WTC11 (cell line): ENCODE results near the gene FOXI2. TPM values are rescaled to one million over a fixed set of nuclear protein-coding genes. Genes with fewer than 3 reads are reported as not detected.

Experiments used
- ATAC-seq: fragments of 200-7000 bp; cut with Tn5 transposase; 2 replicates; pipeline ENCODE4 v1.10.0; 2021; ENCODE audit warnings: mild to moderate bottlenecking, moderate library complexity
- CTCF ChIA-PET: fragments of 300-600 bp; sonication (Branson Sonifier 250); formaldehyde crosslinking; loops from one replicate; lab custom pipeline; 2021; ENCODE audit warnings: antibody characterized with exemption; lab: Charles Lee
- POLR2A ChIA-PET: fragments of 350-600 bp; sonication (Branson Sonifier 250); formaldehyde crosslinking; loops from one replicate; lab custom pipeline; 2021; ENCODE audit warnings: antibody characterized with exemption; lab: Charles Lee
- DNase-seq: peaks from one replicate; pipeline ENCODE4 v3.0.0; 2021; ENCODE audit warnings: low spot score
- H3K27ac Mint-ChIP-seq: 2 replicates; pipeline ENCODE4 v1.8.0; 2021; ENCODE audit warnings: mixed read lengths
- H3K27me3 Mint-ChIP-seq: 2 replicates; pipeline ENCODE4 v1.8.0; 2021; ENCODE audit warnings: low read depth, mild to moderate bottlenecking, moderate library complexity, mixed read lengths
- H3K36me3 Mint-ChIP-seq: 2 replicates; pipeline ENCODE4 v1.8.0; 2021; ENCODE audit warnings: mixed read lengths
- H3K4me1 Mint-ChIP-seq: 2 replicates; pipeline ENCODE4 v1.8.0; 2022; ENCODE audit warnings: mixed read lengths
- H3K4me3 Mint-ChIP-seq: 2 replicates; pipeline ENCODE4 v1.8.0; 2021; ENCODE audit warnings: mild to moderate bottlenecking, moderate library complexity, mixed read lengths
- H3K9me3 Mint-ChIP-seq: 2 replicates; pipeline ENCODE4 v1.8.0; 2021; ENCODE audit warnings: mixed read lengths
- ATF1 ChIP-seq: sonication (generic); formaldehyde crosslinking; IDR thresholded peaks from 2 replicates; pipeline ENCODE4 v1.8.1; 2023; ENCODE audit warnings: mild to moderate bottlenecking, moderate library complexity, missing genetic modification reagents
- ESRRA ChIP-seq: sonication (generic); formaldehyde crosslinking; IDR thresholded peaks from 2 replicates; pipeline ENCODE4 v1.8.1; 2022; ENCODE audit warnings: mild to moderate bottlenecking, missing genetic modification reagents, borderline replicate concordance
- FOXK1 ChIP-seq: sonication (generic); formaldehyde crosslinking; IDR thresholded peaks from 2 replicates; pipeline ENCODE4 v1.8.0; 2022; ENCODE audit warnings: mild to moderate bottlenecking, moderate library complexity, missing genetic modification reagents
- FOXP1 ChIP-seq: sonication (generic); formaldehyde crosslinking; IDR thresholded peaks from 2 replicates; pipeline ENCODE4 v1.8.0; 2022; ENCODE audit warnings: missing genetic modification reagents, mild to moderate bottlenecking, moderate library complexity, borderline replicate concordance
- NR2C2 ChIP-seq: sonication (generic); formaldehyde crosslinking; IDR thresholded peaks from 2 replicates; pipeline ENCODE4 v1.8.0; 2022; ENCODE audit warnings: mild to moderate bottlenecking, missing genetic modification reagents
- NR3C1 ChIP-seq: sonication (generic); formaldehyde crosslinking; conservative IDR thresholded peaks from 2 replicates; pipeline ENCODE4 v1.8.1; 2023; ENCODE audit warnings: low read depth, mild to moderate bottlenecking, missing genetic modification reagents
- SP1 ChIP-seq: sonication (generic); formaldehyde crosslinking; conservative IDR thresholded peaks from 2 replicates; pipeline ENCODE4 v1.8.1; 2022; ENCODE audit warnings: missing genetic modification reagents
- TP53 ChIP-seq: sonication (generic); formaldehyde crosslinking; IDR thresholded peaks from 2 replicates; pipeline ENCODE4 v1.8.1; 2023; ENCODE audit warnings: mild to moderate bottlenecking, missing genetic modification reagents
- ZBTB43 ChIP-seq: sonication (generic); formaldehyde crosslinking; IDR thresholded peaks from 2 replicates; pipeline ENCODE4 v1.8.1; 2023; ENCODE audit warnings: mild to moderate bottlenecking, missing genetic modification reagents
- ZNF219 ChIP-seq: sonication (generic); formaldehyde crosslinking; IDR thresholded peaks from 2 replicates; pipeline ENCODE4 v1.8.0; 2023; ENCODE audit warnings: missing genetic modification reagents, mild to moderate bottlenecking, borderline replicate concordance
- ZNF232 ChIP-seq: sonication (generic); formaldehyde crosslinking; IDR thresholded peaks from 2 replicates; pipeline ENCODE4 v1.8.0; 2022; ENCODE audit warnings: mild to moderate bottlenecking, missing genetic modification reagents
- ZNF263 ChIP-seq: sonication (generic); formaldehyde crosslinking; IDR thresholded peaks from 2 replicates; pipeline ENCODE4 v1.8.1; 2022; ENCODE audit warnings: low read depth, mild to moderate bottlenecking, moderate library complexity, missing genetic modification reagents
- ZNF512 ChIP-seq: sonication (generic); formaldehyde crosslinking; IDR thresholded peaks from 2 replicates; pipeline ENCODE4 v1.8.1; 2022; ENCODE audit warnings: missing genetic modification reagents, borderline replicate concordance
- total RNA-seq: library from RNA; stranded (reverse); gene quantifications from 3 replicates; pipeline ENCODE4 v1.2.3, GENCODE V29; 2021
- TF ChIP-seq, protein P1 (sequence below): sonication (generic); formaldehyde crosslinking; IDR thresholded peaks from 2 replicates; pipeline ENCODE4 v1.8.0; 2023; ENCODE audit warnings: missing genetic modification reagents, mild to moderate bottlenecking, borderline replicate concordance
- TF ChIP-seq, protein P2 (sequence below): sonication (generic); formaldehyde crosslinking; IDR thresholded peaks from 2 replicates; pipeline ENCODE4 v1.8.1; 2023; ENCODE audit warnings: mild to moderate bottlenecking, missing genetic modification reagents
- TF ChIP-seq, protein P3 (sequence below): fragments of 250-450 bp; sonication (Bioruptor Pico); IDR thresholded peaks from 2 replicates; pipeline ENCODE4 v1.8.0; 2021; ENCODE audit warnings: mild to moderate bottlenecking
- TF ChIP-seq, protein P4 (sequence below): fragments of 250-450 bp; sonication (Bioruptor Pico); IDR thresholded peaks from 2 replicates; pipeline ENCODE4 v2.1.2; 2022; ENCODE audit warnings: mild to moderate bottlenecking, moderate library complexity

FOXI2 gene
- total RNA-seq, 1 experiment from 2014 or later = 1.7 TPM

- TF ChIP-seq, protein P1, sequence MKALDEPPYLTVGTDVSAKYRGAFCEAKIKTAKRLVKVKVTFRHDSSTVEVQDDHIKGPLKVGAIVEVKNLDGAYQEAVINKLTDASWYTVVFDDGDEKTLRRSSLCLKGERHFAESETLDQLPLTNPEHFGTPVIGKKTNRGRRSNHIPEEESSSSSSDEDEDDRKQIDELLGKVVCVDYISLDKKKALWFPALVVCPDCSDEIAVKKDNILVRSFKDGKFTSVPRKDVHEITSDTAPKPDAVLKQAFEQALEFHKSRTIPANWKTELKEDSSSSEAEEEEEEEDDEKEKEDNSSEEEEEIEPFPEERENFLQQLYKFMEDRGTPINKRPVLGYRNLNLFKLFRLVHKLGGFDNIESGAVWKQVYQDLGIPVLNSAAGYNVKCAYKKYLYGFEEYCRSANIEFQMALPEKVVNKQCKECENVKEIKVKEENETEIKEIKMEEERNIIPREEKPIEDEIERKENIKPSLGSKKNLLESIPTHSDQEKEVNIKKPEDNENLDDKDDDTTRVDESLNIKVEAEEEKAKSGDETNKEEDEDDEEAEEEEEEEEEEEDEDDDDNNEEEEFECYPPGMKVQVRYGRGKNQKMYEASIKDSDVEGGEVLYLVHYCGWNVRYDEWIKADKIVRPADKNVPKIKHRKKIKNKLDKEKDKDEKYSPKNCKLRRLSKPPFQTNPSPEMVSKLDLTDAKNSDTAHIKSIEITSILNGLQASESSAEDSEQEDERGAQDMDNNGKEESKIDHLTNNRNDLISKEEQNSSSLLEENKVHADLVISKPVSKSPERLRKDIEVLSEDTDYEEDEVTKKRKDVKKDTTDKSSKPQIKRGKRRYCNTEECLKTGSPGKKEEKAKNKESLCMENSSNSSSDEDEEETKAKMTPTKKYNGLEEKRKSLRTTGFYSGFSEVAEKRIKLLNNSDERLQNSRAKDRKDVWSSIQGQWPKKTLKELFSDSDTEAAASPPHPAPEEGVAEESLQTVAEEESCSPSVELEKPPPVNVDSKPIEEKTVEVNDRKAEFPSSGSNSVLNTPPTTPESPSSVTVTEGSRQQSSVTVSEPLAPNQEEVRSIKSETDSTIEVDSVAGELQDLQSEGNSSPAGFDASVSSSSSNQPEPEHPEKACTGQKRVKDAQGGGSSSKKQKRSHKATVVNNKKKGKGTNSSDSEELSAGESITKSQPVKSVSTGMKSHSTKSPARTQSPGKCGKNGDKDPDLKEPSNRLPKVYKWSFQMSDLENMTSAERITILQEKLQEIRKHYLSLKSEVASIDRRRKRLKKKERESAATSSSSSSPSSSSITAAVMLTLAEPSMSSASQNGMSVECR (CRISPR knock-in tag) = 0 out of 2 replicates have a peak, but pooled peaks have one; percentile 19
- TF ChIP-seq NR2C2 (no peak), NR3C1 (0 out of 2 replicates have a peak, but pooled peaks have one; percentile 39), TP53 (CRISPR knock-in tag) (no peak), ESRRA (CRISPR knock-in tag) (no peak), SP1 (no peak), ZBTB43 (0 out of 2 replicates have a peak, but pooled peaks have one; percentile 62), FOXP1 (no peak)
- TF ChIP-seq, protein P2, sequence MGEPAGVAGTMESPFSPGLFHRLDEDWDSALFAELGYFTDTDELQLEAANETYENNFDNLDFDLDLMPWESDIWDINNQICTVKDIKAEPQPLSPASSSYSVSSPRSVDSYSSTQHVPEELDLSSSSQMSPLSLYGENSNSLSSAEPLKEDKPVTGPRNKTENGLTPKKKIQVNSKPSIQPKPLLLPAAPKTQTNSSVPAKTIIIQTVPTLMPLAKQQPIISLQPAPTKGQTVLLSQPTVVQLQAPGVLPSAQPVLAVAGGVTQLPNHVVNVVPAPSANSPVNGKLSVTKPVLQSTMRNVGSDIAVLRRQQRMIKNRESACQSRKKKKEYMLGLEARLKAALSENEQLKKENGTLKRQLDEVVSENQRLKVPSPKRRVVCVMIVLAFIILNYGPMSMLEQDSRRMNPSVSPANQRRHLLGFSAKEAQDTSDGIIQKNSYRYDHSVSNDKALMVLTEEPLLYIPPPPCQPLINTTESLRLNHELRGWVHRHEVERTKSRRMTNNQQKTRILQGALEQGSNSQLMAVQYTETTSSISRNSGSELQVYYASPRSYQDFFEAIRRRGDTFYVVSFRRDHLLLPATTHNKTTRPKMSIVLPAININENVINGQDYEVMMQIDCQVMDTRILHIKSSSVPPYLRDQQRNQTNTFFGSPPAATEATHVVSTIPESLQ (CRISPR knock-in tag) = no peak
- TF ChIP-seq, protein P3, sequence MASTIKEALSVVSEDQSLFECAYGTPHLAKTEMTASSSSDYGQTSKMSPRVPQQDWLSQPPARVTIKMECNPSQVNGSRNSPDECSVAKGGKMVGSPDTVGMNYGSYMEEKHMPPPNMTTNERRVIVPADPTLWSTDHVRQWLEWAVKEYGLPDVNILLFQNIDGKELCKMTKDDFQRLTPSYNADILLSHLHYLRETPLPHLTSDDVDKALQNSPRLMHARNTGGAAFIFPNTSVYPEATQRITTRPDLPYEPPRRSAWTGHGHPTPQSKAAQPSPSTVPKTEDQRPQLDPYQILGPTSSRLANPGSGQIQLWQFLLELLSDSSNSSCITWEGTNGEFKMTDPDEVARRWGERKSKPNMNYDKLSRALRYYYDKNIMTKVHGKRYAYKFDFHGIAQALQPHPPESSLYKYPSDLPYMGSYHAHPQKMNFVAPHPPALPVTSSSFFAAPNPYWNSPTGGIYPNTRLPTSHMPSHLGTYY = no peak
- TF ChIP-seq, all 79 proteins: peak for 7
Measured at GRCh38 chr10:127736222-127736914, 617 bp upstream of the FOXI2 start (continued).

DNA sequence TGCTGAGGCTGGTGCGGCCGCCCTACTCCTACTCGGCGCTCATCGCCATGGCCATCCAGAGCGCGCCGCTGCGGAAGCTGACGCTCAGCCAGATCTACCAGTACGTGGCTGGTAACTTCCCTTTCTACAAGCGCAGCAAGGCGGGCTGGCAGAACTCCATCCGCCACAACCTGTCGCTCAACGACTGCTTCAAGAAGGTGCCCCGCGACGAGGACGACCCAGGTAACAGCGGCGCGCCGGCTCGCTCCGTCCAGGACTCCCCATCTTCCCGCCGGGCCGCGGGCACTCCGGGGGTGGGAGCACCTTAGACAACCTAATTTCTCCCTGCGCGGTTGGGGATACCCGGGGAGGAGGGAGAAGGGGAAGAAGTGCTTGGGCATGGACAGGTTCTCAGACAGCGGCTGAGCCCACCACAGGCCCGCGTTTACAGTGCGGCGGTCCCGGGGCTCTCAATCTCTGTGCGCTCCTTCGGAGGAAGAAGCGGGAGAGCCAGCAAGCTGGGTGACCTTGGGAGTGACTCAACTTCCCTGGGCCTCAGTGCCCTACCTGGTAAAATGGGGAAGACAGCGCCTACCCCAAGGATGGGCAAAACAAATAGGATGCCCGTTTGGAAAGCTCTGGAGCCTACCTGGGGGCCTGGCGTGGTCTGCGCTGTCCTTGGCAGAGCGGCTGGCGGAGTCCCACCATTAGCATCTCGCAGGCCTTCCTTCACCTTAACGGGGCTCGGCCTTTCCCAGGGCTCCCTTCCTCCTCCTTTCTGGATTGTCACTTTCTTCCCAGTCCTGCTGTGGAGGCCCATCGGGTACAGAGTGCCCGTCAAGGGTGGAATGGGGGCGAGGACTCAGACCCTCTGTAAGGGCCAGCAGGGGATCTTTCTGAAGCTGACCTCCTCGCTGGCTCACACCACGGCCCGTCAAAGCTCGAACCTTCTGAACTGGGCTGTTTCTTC lies 852 bp downstream of the FOXI2 start:
- H3K27me3 Mint-ChIP-seq = peaks cover 78% of the 10 kb centered on the region

More for the DNA sequence above, 852 bp downstream of the FOXI2 start:
- TF ChIP-seq ZNF219 (no peak), FOXK1 (CRISPR knock-in tag) (0 out of 2 replicates have a peak, but pooled peaks have one; percentile 16), ATF1 (no peak), ZNF263 (CRISPR knock-in tag) (no peak), FOXP1 (no peak), ZNF512 (no peak), ZNF232 (CRISPR knock-in tag) (no peak)
- TF ChIP-seq, protein P4, sequence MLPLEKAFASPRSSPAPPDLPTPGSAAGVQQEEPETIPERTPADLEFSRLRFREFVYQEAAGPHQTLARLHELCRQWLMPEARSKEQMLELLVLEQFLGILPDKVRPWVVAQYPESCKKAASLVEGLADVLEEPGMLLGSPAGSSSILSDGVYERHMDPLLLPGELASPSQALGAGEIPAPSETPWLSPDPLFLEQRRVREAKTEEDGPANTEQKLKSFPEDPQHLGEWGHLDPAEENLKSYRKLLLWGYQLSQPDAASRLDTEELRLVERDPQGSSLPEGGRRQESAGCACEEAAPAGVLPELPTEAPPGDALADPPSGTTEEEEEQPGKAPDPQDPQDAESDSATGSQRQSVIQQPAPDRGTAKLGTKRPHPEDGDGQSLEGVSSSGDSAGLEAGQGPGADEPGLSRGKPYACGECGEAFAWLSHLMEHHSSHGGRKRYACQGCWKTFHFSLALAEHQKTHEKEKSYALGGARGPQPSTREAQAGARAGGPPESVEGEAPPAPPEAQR (CRISPR knock-in tag) = no peak
- POLR2A ChIA-PET = interaction anchor here (0.9 kb wide), 1 partner anchor 36 kb away, joined by 4 read pairs; no protein-coding TSS in a partner anchor
- Mint-ChIP-seq H3K27ac (no peak overlapping the region), H3K36me3 (no peaks in the 10 kb centered on the region), H3K4me3 (peak overlapping the region; percentile 70), H3K9me3 (no peaks in the 10 kb centered on the region), H3K4me1 (peaks cover 19% of the 10 kb centered on the region)
- CTCF ChIA-PET = interaction anchor here (0.5 to 1.6 kb wide), 2 partner anchors 19 to 99 kb away, joined by 4 to 10 read pairs; no protein-coding TSS in a partner anchor
- no peak; the same call in 1 of the 2 replicates for ATAC-seq
- DNase-seq = peak; percentile 33
